Measurements from ENCODE around the gene SORL1. TPM values are rescaled to one million over a fixed set of nuclear protein-coding genes. Genes with fewer than 3 reads are reported as not detected.
A peak's percentile ranks its signal among the peaks of the same experiment; 100 is the strongest.

The SORL1 gene
- total and polyA plus RNA-seq, 2 of the 13 experiments (the other 11 are each of a cell fraction or from before 2014, with no cell fraction given): 21.3 to 148 TPM

DNA sequence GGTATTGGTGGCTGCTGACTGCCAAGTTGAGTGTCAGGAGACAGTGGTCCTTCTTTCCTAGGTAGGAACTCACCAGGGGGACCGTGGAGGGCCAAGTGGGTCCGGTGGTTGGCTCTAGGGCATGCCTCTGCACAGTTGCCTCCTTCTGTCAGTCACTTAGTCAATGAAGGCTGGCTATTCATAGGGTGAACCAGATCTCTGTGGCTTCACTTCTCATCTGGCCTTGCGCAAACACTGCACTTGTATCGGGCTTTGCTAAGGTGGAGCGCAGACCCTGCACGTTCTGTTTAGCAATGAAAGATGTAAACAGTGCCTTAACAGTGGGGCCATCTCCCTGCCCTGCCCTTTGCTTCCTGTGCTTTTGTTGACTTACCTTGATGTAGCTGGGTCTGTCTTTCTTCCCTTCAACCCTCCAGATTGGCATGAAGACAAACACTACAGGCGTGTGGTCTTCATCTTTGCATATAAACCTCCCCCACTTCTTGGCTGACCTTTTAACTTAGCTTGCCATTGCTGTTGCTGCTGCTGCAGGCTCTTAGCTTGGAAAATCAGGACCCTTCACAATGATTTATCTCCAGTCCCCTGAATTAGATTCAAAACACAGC, 7.4 kb downstream of the SORL1 start (continued):
- TF ChIP-seq, protein P1, sequence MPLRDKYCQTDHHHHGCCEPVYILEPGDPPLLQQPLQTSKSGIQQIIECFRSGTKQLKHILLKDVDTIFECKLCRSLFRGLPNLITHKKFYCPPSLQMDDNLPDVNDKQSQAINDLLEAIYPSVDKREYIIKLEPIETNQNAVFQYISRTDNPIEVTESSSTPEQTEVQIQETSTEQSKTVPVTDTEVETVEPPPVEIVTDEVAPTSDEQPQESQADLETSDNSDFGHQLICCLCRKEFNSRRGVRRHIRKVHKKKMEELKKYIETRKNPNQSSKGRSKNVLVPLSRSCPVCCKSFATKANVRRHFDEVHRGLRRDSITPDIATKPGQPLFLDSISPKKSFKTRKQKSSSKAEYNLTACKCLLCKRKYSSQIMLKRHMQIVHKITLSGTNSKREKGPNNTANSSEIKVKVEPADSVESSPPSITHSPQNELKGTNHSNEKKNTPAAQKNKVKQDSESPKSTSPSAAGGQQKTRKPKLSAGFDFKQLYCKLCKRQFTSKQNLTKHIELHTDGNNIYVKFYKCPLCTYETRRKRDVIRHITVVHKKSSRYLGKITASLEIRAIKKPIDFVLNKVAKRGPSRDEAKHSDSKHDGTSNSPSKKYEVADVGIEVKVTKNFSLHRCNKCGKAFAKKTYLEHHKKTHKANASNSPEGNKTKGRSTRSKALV (CRISPR knock-in tag; IDR thresholded peaks at IDR 0.05): peak; percentile 91; the same call in 1 of the 2 replicates
- TF ChIP-seq, protein P2, sequence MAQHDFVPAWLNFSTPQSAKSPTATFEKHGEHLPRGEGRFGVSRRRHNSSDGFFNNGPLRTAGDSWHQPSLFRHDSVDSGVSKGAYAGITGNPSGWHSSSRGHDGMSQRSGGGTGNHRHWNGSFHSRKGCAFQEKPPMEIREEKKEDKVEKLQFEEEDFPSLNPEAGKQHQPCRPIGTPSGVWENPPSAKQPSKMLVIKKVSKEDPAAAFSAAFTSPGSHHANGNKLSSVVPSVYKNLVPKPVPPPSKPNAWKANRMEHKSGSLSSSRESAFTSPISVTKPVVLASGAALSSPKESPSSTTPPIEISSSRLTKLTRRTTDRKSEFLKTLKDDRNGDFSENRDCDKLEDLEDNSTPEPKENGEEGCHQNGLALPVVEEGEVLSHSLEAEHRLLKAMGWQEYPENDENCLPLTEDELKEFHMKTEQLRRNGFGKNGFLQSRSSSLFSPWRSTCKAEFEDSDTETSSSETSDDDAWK (CRISPR knock-in tag; IDR thresholded peaks at IDR 0.05): no peak
- TF ChIP-seq ZNF724P (CRISPR knock-in tag; IDR thresholded peaks at IDR 0.05; ENCODE audit: borderline replicate concordance) (no peak), ZNF432 (CRISPR knock-in tag; IDR thresholded peaks at IDR 0.05; ENCODE audit: borderline replicate concordance) (no peak), ZNF703 (CRISPR knock-in tag; IDR thresholded peaks at IDR 0.05; ENCODE audit: borderline replicate concordance) (peak; percentile 65; the same call in 1 of the 2 replicates), ZNF816 (CRISPR knock-in tag; IDR thresholded peaks at IDR 0.05; ENCODE audit: borderline replicate concordance) (no peak; the same call in 1 of the 2 replicates), PLRG1 (conservative IDR thresholded peaks at IDR 0.05) (no peak), DPF2 (CRISPR knock-in tag; IDR thresholded peaks at IDR 0.05; ENCODE audit: borderline replicate concordance, low read depth) (peak; percentile 98), HDAC2 (CRISPR knock-in tag; IDR thresholded peaks at IDR 0.05) (peak; percentile 100), JDP2 (CRISPR knock-in tag; IDR thresholded peaks at IDR 0.05; ENCODE audit: borderline replicate concordance) (no peak), ZBTB3 (CRISPR knock-in tag; IDR thresholded peaks at IDR 0.05; ENCODE audit: borderline replicate concordance, low read depth) (peak; percentile 47; the same call in 1 of the 2 replicates), FOXC1 (CRISPR knock-in tag; IDR thresholded peaks at IDR 0.05; ENCODE audit: borderline replicate concordance) (peak; percentile 92; the same call in 1 of the 2 replicates), IRX3 (CRISPR knock-in tag; IDR thresholded peaks at IDR 0.05; ENCODE audit: borderline replicate concordance, low read depth) (peak; percentile 75; the same call in 1 of the 2 replicates), ARNT2 (CRISPR knock-in tag; IDR thresholded peaks at IDR 0.05; ENCODE audit: low read depth) (peak; percentile 86; the same call in 1 of the 2 replicates), ZNF232 (CRISPR knock-in tag; IDR thresholded peaks at IDR 0.05; ENCODE audit: borderline replicate concordance) (peak; percentile 97), MAFG (CRISPR knock-in tag; IDR thresholded peaks at IDR 0.05) (no peak), ZNF143 (CRISPR knock-in tag; IDR thresholded peaks at IDR 0.05) (peak; percentile 56; the same call in 1 of the 2 replicates), RBM39 (IDR thresholded peaks at IDR 0.05; ENCODE audit: low read depth, low read length, poor library complexity, severe bottlenecking) (no peak), ZNF230 (CRISPR knock-in tag; IDR thresholded peaks at IDR 0.05) (no peak; the same call in 1 of the 2 replicates), NCOR1 (IDR thresholded peaks at IDR 0.05; ENCODE audit: borderline replicate concordance, low read length) (peak; percentile 63; the same call in 1 of the 2 replicates), REXO4 (CRISPR knock-in tag; IDR thresholded peaks at IDR 0.05; ENCODE audit: borderline replicate concordance) (no peak)
- TF ChIP-seq, protein P3, sequence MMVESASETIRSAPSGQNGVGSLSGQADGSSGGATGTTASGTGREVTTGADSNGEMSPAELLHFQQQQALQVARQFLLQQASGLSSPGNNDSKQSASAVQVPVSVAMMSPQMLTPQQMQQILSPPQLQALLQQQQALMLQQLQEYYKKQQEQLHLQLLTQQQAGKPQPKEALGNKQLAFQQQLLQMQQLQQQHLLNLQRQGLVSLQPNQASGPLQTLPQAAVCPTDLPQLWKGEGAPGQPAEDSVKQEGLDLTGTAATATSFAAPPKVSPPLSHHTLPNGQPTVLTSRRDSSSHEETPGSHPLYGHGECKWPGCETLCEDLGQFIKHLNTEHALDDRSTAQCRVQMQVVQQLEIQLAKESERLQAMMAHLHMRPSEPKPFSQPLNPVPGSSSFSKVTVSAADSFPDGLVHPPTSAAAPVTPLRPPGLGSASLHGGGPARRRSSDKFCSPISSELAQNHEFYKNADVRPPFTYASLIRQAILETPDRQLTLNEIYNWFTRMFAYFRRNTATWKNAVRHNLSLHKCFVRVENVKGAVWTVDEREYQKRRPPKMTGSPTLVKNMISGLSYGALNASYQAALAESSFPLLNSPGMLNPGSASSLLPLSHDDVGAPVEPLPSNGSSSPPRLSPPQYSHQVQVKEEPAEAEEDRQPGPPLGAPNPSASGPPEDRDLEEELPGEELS (CRISPR knock-in tag; IDR thresholded peaks at IDR 0.05): peak; percentile 100
- TF ChIP-seq, protein P4, sequence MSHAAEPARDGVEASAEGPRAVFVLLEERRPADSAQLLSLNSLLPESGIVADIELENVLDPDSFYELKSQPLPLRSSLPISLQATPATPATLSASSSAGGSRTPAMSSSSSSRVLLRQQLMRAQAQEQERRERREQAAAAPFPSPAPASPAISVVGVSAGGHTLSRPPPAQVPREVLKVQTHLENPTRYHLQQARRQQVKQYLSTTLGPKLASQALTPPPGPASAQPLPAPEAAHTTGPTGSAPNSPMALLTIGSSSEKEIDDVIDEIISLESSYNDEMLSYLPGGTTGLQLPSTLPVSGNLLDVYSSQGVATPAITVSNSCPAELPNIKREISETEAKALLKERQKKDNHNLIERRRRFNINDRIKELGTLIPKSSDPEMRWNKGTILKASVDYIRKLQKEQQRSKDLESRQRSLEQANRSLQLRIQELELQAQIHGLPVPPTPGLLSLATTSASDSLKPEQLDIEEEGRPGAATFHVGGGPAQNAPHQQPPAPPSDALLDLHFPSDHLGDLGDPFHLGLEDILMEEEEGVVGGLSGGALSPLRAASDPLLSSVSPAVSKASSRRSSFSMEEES (CRISPR knock-in tag; IDR thresholded peaks at IDR 0.05): peak; percentile 87

Measured in HepG2 (cell line).